CD4-positive, alpha-beta T cell treated with Interleukin-15 for 1 hour (primary cell): ENCODE measurements around the gene CA10.

Source experiments
- DNase-seq: peaks from one replicate; pipeline ENCODE4 v3.0.0-alpha.2; 2020

The CA10 gene

GRCh38 chr17:51855806-51856205, 302.7 kb downstream of the CA10 start:
- DNase-seq, result no peak

GRCh38 chr17:51853857-51854256, 304.7 kb downstream of the CA10 start:
- DNase-seq, result no peak

DNA sequence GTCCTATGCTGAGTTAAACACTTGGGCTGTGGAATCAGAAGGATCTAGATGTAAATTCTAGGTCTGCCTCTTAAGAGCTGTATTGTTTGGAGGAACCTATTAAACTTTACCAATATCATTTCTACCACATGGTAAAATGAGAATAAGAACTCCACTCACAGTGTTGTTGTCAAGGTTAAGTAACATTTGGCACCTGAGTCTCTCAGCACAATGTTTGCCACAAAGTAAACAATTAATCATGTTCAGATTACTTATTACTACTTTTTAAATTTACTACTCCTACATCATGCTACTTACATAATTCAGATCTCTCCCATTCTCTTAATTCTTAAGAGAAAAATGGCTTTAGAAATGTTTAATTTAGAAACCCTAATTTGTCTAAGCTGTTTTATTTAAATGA, 305.9 kb downstream of the CA10 start:
- no peak for DNase-seq

- DNase-seq, result no peak
Measured at GRCh38 chr17:51850201-51850600, 308.3 kb downstream of the CA10 start.

- no peak for DNase-seq
Measured at GRCh38 chr17:51848451-51848850, 310.1 kb downstream of the CA10 start.

- DNase-seq, result no peak
Measured at GRCh38 chr17:51846566-51846965, 311.9 kb downstream of the CA10 start.

GRCh38 chr17:51845776-51846175, 312.7 kb downstream of the CA10 start:
- DNase-seq, result no peak

DNA sequence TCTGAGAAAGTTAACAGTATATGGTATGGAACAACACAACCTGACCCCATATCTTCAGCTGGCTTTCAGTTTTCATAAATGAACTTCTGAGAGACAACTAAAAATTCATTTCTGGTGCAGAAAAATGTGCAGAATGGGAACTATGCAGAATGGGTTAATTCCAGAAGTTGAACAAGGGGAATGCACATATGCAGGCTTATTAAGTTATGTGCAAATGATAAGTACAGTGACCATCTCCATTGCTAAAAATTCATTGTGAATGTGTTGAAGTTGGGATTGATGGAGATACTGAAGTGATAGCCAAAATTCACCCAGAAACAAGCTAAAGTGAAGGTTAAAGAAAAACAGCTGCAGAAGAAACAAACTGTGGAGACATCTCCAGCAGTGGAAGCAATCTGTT, 315.8 kb downstream of the CA10 start:
- DNase-seq, result no peak

DNA sequence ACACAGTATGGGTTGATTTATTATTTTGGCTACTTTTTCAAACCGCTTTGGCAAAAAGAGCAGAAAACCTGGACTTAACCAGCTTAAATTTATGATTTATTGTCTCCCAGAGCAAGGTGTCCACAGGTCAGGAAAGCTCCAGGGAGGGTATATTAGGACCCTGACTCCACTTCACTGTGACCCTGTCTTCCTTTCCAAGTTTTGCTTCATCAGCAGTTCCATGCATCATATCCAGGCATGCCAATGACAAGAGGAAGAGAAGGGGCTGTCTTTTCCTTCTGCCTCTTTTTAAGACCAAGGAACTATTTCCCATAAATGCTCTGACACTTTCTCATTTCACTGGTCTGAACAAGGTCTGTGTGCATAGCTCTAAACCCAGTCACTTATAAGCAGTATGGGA, 316.8 kb downstream of the CA10 start:
- DNase-seq, result no peak

DNA sequence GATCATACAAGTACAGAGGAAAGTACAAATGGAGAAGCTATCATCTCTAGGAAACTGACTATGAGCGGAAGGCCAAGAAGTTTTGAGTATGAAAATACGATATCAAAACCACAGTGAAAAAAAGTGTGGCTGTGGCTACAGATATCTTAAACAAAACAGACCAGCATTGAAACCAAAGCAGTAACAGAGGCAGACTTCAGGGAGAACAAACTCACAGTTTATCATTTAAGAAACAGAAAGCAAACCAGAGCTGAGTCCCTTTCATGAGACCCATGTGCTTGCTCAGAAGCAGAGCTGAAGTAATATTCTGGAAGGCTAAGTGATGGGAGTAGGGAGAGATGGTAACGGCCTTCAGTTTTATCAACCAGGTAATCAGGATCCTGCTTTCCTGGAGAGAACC, 317.8 kb downstream of the CA10 start:
- DNase-seq, result no peak

DNA sequence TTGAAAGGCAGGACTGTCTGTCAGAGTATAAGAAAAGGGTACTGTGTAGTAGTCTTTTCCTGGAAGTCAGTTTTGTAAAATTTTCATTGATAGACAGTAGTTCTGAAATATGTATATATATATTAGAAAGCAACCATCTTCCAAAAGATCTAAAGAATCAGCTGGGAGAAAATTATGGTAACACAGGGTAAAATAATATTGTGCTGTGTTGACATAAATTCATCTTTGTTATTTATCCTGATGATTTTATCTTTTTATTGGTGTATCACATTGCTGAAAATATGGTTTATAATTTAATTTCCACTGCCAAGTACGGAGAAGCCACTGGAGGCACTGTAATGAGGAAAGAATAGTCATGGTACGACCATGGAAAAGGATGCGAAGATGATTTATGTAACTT, 324.9 kb downstream of the CA10 start:
- no peak for DNase-seq

DNA sequence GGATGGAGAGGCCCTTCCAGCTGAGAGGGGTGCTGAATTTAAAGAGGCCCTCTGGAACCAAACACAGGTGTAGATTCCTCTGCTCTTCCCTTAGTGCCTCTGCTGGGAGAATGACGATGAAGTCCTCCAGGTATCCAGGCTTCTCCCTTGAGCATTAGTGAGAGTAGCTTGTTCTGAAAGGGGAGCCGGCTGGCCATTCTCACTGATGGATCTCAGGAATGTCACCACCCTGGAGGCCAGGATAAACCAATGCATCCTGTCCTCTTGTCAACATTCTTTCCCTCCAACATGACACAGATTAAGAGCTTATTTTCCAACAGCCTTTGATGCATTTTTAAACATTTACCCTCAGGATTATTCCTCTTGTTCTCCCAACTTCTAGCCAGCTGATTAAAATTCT, 325.5 kb downstream of the CA10 start:
- no peak for DNase-seq

GRCh38 chr17:51830886-51831285, 327.6 kb downstream of the CA10 start:
- DNase-seq, result no peak

DNA sequence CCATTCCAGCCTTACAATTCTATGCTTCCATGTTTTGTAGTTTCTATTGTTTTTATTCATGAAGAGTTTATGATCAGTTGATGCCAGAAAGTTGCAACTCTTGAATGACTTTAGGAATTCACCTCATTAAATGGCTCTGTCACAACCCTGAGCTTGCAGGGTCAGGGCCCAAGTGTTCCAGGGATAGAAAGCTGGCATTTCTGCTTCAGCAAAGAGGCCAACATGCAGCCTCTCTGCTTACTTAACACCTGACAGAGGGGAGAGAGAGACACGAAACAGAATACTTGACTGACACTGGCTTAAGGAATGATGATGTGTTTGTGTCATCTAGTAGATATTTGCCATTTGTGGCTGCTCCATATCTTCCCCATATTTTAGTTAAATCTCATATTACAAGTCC, 328.1 kb downstream of the CA10 start:
- no peak for DNase-seq

DNA sequence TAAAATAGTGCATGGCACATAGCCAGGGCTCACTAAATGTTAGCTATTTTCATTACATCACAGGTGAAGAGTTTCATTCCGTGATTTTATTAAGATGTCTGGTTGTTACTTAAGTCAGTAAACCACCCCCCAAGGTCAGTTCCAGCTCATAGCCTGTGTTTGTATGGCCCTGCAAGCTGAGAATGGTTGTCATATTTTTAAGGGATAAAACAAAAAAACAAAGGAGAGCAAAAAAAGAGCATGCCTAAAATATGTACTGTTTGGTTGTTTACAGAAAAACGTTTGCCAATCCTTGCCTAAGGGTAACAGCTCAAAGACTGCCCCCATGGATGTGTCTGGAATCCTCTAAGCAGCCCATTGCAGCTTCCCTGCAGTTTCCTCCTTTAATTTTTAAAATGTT, 329.6 kb downstream of the CA10 start:
- no peak for DNase-seq

DNA sequence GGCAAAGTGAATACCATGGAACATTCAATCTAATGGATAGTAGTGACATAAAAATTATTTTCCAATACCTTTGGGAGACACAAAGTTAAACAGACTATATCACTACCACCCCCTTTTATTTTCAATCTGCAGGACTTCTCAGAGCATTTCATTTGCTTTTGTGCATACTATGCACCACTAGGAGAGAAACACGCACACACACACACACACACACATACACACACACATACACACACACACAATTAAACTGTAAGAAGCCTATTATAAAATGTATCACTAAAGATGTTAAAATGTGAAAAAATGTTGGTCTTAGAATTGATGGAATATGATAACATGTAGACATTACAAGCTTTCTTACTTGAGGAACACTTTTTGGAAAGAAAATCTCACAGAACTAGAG, 331.4 kb downstream of the CA10 start:
- no peak for DNase-seq

DNA sequence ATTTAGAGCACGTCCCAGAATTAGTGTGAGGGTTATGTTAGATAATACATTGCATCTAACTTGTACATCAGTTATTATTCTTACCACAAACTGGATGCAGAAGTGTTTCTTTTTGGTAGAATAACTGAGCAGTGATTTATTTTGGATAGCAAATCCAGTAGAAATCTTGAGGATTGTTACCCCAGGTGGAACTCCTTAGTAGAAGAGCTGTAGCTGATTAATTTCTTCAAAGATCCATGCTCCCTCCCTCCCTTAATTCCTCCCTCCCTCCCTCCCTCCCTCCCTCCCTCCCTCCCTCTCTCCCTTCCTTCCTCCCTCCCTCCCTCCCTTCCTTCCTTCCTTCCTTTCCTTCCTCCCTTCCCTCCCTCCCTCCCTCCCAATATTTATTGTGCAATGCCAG, 337.7 kb downstream of the CA10 start:
- no peak for DNase-seq

DNA sequence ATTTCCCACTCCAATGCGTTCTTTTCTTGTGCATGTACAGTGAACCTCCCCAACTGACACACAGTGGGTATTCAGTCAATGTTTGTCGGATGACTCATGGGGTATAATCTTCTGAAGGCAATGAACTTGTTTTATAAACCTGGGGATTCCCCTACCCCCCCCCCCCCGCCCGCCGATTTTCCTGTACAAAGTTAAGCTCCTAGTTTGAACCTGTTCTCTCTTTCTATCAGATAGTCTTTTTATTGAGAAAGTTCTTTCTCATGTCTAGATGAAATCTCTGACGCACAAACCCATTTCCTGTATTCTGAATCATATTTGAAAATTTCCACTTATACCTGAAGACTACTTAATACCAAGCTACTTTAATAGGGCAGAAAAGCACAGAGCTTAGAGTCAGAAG, 338.3 kb downstream of the CA10 start:
- no peak for DNase-seq

DNA sequence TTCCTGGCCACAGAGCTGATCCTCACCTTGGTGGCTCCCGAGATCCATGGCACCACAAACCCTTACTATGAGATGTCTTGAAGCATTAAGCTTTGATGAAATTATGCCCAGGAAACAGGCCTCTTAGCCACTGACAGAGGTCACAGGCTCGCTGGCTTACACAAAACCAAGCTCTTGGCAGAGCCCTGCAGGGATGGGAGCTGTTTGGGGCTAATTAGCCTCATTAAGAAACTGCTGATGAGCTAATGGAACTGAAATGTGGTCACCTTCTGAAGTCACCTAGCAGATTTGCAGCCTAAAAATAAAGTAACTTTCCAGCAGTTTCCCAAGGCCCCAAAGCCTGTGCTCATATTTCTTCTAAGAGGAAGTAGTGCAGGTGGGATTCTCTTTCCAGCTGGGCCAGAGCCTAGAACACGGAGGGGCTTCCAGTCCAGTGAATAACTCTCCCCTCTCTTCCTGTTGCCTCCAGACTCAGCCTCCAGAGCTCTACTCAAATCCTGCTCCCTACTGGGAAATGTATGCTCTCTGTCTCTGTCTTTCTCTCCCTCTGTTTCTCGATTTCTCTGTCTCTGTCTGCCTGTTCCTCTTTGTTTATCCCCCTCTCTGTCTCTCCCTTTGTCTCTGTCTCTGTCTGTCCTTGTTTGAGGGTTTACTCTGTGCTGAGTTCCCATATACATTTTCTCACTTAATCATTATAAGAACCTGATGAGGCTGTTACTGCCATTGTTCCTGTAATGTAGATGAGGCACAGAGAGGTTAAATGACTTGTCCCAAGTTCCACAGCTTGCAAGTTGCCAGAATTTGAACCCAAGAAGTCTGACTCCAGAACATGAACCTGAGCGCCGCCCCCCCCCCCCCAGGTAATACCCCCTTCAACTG, 338.9 kb downstream of the CA10 start:
- DNase-seq, result no peak

- no peak for DNase-seq
Measured at GRCh38 chr17:51818777-51819176, 339.7 kb downstream of the CA10 start.

DNA sequence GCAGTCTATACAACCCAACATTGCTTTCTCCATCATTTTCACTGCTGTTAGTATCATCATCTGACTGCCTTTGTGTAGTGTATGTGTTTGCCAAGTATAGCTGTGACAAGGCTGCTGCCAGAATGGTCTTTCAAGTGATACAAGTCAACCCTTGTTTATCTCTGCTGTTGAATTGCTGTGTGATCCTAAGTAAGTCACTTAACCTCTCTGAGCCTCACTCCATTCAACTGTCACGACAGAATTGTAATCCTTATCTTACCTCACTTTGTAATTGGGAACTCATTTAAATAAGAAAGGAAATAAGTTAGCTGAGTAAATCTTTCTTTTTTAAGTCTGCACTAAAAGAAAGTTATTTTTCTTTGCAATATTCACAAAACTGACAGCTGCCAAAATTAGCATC, 340.6 kb downstream of the CA10 start:
- DNase-seq, result no peak

GRCh38 chr17:51817117-51817516, 341.4 kb downstream of the CA10 start:
- no peak for DNase-seq

DNA sequence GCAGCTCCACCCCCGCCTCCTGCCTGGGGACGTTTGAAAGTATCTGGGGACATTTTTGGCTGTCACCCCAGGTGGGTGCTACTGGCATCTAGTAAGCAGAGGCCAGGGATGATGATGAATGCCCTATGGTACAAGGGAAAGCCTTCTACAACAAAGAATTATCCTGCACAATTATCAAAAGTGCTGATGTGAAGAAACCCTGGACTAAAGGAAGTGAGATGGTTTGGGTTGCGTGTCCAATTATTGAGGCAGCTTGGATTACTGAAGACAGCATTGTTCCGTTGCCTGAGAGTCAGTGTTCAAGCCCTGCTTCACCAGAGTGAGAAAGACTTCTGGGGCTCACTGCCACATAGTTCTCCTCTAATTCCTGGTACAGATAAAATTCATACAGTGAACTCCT, 343.4 kb downstream of the CA10 start:
- DNase-seq, result no peak

DNA sequence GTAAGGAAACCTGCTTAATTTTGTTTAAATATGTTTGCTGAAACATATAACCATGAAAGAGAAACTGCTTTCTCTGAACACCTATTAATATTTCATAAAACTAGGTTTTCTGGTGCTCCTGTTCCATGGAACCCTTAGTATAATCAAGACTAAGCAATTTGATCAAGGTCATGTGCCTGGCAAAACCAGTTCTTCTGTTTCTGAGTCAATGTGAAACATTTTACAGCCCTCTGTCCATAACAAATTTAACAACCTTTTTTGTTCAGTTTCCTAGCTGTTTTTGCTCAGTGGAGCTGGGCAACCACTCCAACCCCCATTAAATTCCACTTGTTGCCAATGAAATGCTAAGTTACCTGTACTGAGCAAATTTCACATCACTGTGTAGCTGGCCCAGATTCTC, 344.0 kb downstream of the CA10 start:
- DNase-seq, result no peak

DNA sequence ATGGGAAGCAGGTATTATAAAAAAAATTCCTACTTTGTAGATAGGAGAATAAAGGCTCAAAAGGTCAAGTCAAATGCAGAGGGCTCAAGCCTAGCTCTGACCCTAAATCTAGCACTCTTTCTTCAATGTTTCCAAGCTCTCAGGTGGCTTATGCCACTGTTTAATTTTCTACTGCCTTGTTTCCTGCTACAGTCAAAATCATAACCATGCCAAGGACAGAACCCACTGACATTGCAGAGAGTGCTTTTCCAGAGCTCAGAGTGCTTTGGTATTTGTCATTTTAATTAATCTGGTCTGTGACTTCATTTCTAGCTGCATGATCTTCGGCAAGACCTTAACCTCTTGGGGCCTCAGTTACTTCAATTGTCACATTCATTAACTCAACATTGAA, 344.7 kb downstream of the CA10 start:
- no peak for DNase-seq
